ENCODE results near the gene KLHDC8A.

GRCh38 chr1:205344066-205344928, 12.4 kb downstream of the KLHDC8A start:
- TF ChIP-seq, protein P1, sequence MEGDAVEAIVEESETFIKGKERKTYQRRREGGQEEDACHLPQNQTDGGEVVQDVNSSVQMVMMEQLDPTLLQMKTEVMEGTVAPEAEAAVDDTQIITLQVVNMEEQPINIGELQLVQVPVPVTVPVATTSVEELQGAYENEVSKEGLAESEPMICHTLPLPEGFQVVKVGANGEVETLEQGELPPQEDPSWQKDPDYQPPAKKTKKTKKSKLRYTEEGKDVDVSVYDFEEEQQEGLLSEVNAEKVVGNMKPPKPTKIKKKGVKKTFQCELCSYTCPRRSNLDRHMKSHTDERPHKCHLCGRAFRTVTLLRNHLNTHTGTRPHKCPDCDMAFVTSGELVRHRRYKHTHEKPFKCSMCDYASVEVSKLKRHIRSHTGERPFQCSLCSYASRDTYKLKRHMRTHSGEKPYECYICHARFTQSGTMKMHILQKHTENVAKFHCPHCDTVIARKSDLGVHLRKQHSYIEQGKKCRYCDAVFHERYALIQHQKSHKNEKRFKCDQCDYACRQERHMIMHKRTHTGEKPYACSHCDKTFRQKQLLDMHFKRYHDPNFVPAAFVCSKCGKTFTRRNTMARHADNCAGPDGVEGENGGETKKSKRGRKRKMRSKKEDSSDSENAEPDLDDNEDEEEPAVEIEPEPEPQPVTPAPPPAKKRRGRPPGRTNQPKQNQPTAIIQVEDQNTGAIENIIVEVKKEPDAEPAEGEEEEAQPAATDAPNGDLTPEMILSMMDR (optimal IDR thresholded peaks at IDR 0.05 in 1 of 3, IDR thresholded peaks at IDR 0.05 in 1 of 3, conservative IDR thresholded peaks at IDR 0.05 in 1 of 3; ENCODE audit: extremely low read depth in 1 of 3, insufficient read depth in 2 of 3, low read length in 3 of 3): no peak
- peak; percentile 62 for TF ChIP-seq EZH2 (IDR thresholded peaks at IDR 0.05; ENCODE audit: low read length)

All from keratinocyte (primary cell).